GM12878 (cell line): Measurements from ENCODE around the gene GALNTL6. TPM values are rescaled to one million over a fixed set of nuclear protein-coding genes. Genes with fewer than 3 reads are reported as not detected.

Source experiments
- ATAC-seq: fragments of 200-7000 bp; cut with Tn5 transposase; 3 replicates; pipeline ENCODE4 v1.9.1; 2020; ENCODE audit warnings: mild to moderate bottlenecking, moderate library complexity
- BruUV-seq: library from RNA; stranded (reverse); fragments of 400-500 nt; replicated peaks from 2 replicates; lab custom pipeline; 2021; lab: Mats Ljungman, UMichigan
- CTCF ChIA-PET: fragments of 300-600 bp; sonication (Branson Sonifier 250); formaldehyde crosslinking; extraction: SDS; loops from one replicate; lab custom pipeline; 2021; ENCODE audit warnings: inconsistent platforms; lab: Yijun Ruan, JAX
- POLR2A ChIA-PET: fragments of 350-600 bp; formaldehyde crosslinking; extraction: SDS; loops from one replicate; lab custom pipeline; 2021; ENCODE audit warnings: inconsistent platforms; lab: Charles Lee
- RAD21 ChIA-PET: fragments of 300-600 bp; sonication (Branson Sonifier 250); formaldehyde crosslinking; loops from one replicate; lab custom pipeline; 2023; ENCODE audit warnings: antibody characterized with exemption; ENCODE audit not compliant: unreplicated experiment; lab: Charles Lee
- SMC1A ChIA-PET: fragments of 300-600 bp; sonication (Branson Sonifier 250); formaldehyde crosslinking; loops from one replicate; lab custom pipeline; 2023; ENCODE audit not compliant: unreplicated experiment, uncharacterized antibody; lab: Charles Lee
- DNase-seq: peaks from one replicate; pipeline ENCODE4 v3.0.0-alpha.2; 2011; ENCODE audit warnings: low read depth, low spot score
- FAIRE-seq: peaks from 3 replicates; lab custom pipeline; 2011; peaks lifted over from hg19 to GRCh38; lab: Jason Lieb, UNC
- H2AFZ ChIP-seq: 2 replicates; pipeline ENCODE4 v1.6.0; 2011; ENCODE audit warnings: low read depth, low read length, control low read depth; ENCODE audit not compliant: control insufficient read depth
- H3K27ac ChIP-seq: 2 replicates; pipeline ENCODE4 v1.5.1; 2011; ENCODE audit warnings: control low read depth; ENCODE audit not compliant: control insufficient read depth, insufficient read depth
- H3K27me3 ChIP-seq, 2 experiments: replicated peaks in 1 of 2; 2 replicates each; pipeline versions ENCODE4 v1.6.0 to v1.6.1; 2011; ENCODE audit warnings: low read length in 1 of 2; ENCODE audit not compliant: control insufficient read depth in 2 of 2, insufficient read depth in 2 of 2
- H3K36me3 ChIP-seq, 2 experiments: 2 replicates each; pipeline ENCODE4 v1.5.1; 2011; ENCODE audit warnings: low read length in 1 of 2; ENCODE audit not compliant: control insufficient read depth in 2 of 2, insufficient read depth in 2 of 2
- H3K4me1 ChIP-seq: 2 replicates; pipeline ENCODE4 v1.6.1; 2011; ENCODE audit warnings: mild to moderate bottlenecking, low read length, moderate library complexity, mixed read lengths; ENCODE audit not compliant: control insufficient read depth, insufficient read depth
- H3K4me2 ChIP-seq: 2 replicates; pipeline ENCODE4 v1.6.0; 2011; ENCODE audit warnings: control low read depth; ENCODE audit not compliant: control insufficient read depth, insufficient read depth
- H3K4me3 ChIP-seq: fragments of 200-600 bp; sonication (generic); 2 replicates; pipeline ENCODE4 v1.5.1; 2016
- H3K79me2 ChIP-seq: 2 replicates; pipeline ENCODE4 v1.6.0; 2011; ENCODE audit warnings: low read length; ENCODE audit not compliant: control insufficient read depth, insufficient read depth
- H3K9ac ChIP-seq: 2 replicates; pipeline ENCODE4 v1.8.0; 2011; ENCODE audit warnings: low read length, control low read depth, mixed read lengths; ENCODE audit not compliant: control insufficient read depth, insufficient read depth
- H3K9me3 ChIP-seq: replicated peaks from 3 replicates; pipeline ENCODE4 v1.5.1; 2011; ENCODE audit warnings: mild to moderate bottlenecking, low read length; ENCODE audit not compliant: control insufficient read depth, insufficient read depth
- H4K20me1 ChIP-seq: 2 replicates; pipeline ENCODE4 v1.6.0; 2011; ENCODE audit not compliant: control insufficient read depth, insufficient read depth
- ASH2L ChIP-seq: fragments of 300-600, 200-600 bp; sonication (generic); IDR thresholded peaks from 2 replicates; pipeline ENCODE4 v1.6.1; 2017; ENCODE audit warnings: low read depth, mild to moderate bottlenecking, borderline replicate concordance
- BCLAF1 ChIP-seq: fragments of 450-650 bp; IDR thresholded peaks from 2 replicates; pipeline ENCODE4 v1.6.1; 2017; ENCODE audit warnings: antibody characterized with exemption, mild to moderate bottlenecking, moderate library complexity
- CHD1 ChIP-seq: IDR thresholded peaks from 2 replicates; pipeline ENCODE4 v1.6.1; 2012; ENCODE audit warnings: low read depth, low read length, improper control_type of control experiment
- CREB1 ChIP-seq: IDR thresholded peaks from 2 replicates; pipeline ENCODE4 v1.6.1; 2012; ENCODE audit warnings: low read depth, mild to moderate bottlenecking, inconsistent platforms
- FOXM1 ChIP-seq: IDR thresholded peaks from 2 replicates; pipeline ENCODE4 v1.6.1; 2012; ENCODE audit warnings: low read depth, mild to moderate bottlenecking, inconsistent platforms, low read length, moderate library complexity
- MLLT1 ChIP-seq: fragments of 450-650 bp; IDR thresholded peaks from 2 replicates; pipeline ENCODE4 v1.6.1; 2016; ENCODE audit warnings: mild to moderate bottlenecking
- NR2F1 ChIP-seq: fragments of 450-650 bp; conservative IDR thresholded peaks from 2 replicates; pipeline ENCODE4 v1.6.1; 2017; ENCODE audit warnings: mild to moderate bottlenecking
- PML ChIP-seq: IDR thresholded peaks from 2 replicates; pipeline ENCODE4 v1.6.1; 2012; ENCODE audit warnings: low read length, inconsistent platforms
- ZBTB4 ChIP-seq: fragments of 450-650 bp; formaldehyde crosslinking; IDR thresholded peaks from 2 replicates; pipeline ENCODE4 v1.4.0; 2022; ENCODE audit warnings: mild to moderate bottlenecking, moderate library complexity
- ZZZ3 ChIP-seq: IDR thresholded peaks from 2 replicates; pipeline ENCODE4 v1.6.1; 2011; ENCODE audit warnings: low read depth; ENCODE audit not compliant: control insufficient read depth, insufficient read length
- WGBS: methylation state at CpG from one replicate; pipeline ENCODE4 v1.1.6; 2016; ENCODE audit warnings: low lambda C conversion rate; ENCODE audit not compliant: insufficient replicate concordance, insufficient coverage; ENCODE audit errors: missing lambda C conversion rate; 5-methylcytosine and 5-hydroxymethylcytosine counted together
- in situ Hi-C: fragments of 300-500 bp; cut with MboI; formaldehyde crosslinking; loops from 9 replicates; pipeline ENCODE4 v1.14.3; 2018; ENCODE audit warnings: mixed read lengths
- intact Hi-C: fragments of 100-400 bp; cut with micrococcal nuclease; formaldehyde crosslinking; loops from one replicate; pipeline ENCODE4 v1.14.2; 2022; ENCODE audit not compliant: unreplicated experiment
- polyA plus RNA-seq, 11 experiments: library from polyadenylated mRNA; depleted of rRNA in 4 of 11; unstranded in 6 of 11; stranded (reverse) in 5 of 11; fragments of >200 nt; fragmentation: Nextera tagmentation in 4 of 11; fragmentation: Illumina TruSeq in 1 of 11; extraction: Ambion mirVana in 4 of 11; extraction: Trizol in 1 of 11; gene quantifications; 1 replicate in 1 of 11; 2 replicates in 10 of 11; pipeline versions ENCODE4 v1.2.1 to v1.2.3, GENCODE V29; 2011 to 2016; ENCODE audit warnings: inconsistent platforms in 2 of 11, missing spikeins in 2 of 11, low read depth in 1 of 11
- total RNA-seq, 4 experiments: library from RNA; depleted of rRNA in 3 of 4; stranded (reverse); fragments of >200 nt in 3 of 4; fragmentation: Illumina TruSeq in 1 of 4; extraction: Trizol in 1 of 4; gene quantifications; 2 replicates each; pipeline versions ENCODE4 v1.2.1 to v1.2.3, GENCODE V29; 2013 to 2021

GALNTL6 gene
- total and polyA plus RNA-seq, 10 of the 15 experiments (the other 5 are each of a cell fraction or from before 2014, with no cell fraction given): 0.01 to 0.29 TPM; not detected in 8

DNA sequence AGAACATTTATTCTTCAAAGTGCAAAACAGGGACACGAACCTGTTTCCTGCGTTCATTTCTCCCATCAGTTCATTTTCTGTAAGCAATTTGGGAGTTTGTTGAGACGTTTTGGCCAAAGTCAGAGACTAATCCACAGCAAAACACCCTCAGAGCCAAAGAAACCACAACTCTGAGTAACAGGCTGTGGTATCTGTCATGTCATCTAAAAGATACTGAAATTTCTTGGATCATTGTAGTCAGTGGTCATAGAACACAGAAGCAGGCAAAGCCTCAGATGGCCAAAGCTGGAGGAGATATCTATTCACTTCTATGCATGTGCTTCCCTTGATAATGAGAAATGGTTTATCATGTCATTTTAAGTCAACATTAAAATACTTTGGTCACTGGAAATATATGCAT, 869.8 kb downstream of the GALNTL6 start:
- DNase-seq: no peak
- H3K4me3 ChIP-seq: no peak overlapping the region
- CTCF ChIA-PET: interaction anchor here (1.0 kb wide), 1 partner anchor 18 kb away, joined by 3 read pairs; no protein-coding TSS in a partner anchor
- no peak overlapping the region for H3K9ac ChIP-seq
- no peaks in the 10 kb centered on the region for H3K27me3 ChIP-seq
- H2AFZ ChIP-seq: no peak overlapping the region
- RAD21 ChIA-PET: no interaction called here
- in situ Hi-C loops: no loop called here
- TF ChIP-seq ASH2L: no peak
- TF ChIP-seq ZBTB4 (CRISPR knock-in tag): no peak
- TF ChIP-seq NR2F1: no peak
- TF ChIP-seq BCLAF1: no peak
- TF ChIP-seq MLLT1: no peak
- TF ChIP-seq PML: no peak
- no peak for TF ChIP-seq FOXM1
- no peak for TF ChIP-seq ZZZ3
- no peak for TF ChIP-seq CHD1
- TF ChIP-seq CREB1: no peak
- no peak for FAIRE-seq
- SMC1A ChIA-PET: no interaction called here
- no peaks in the 10 kb centered on the region for H4K20me1 ChIP-seq
- POLR2A ChIA-PET: no interaction called here
- intact Hi-C loops: no loop called here
- ATAC-seq: no peak
- no TSS peak for BruUV-seq
- 24% methylated on average over 3 of the region's 3 CpGs for WGBS
- H3K27ac ChIP-seq: no peak overlapping the region
- H3K79me2 ChIP-seq: no peaks in the 10 kb centered on the region
- no peaks in the 10 kb centered on the region for H3K36me3 ChIP-seq
- H3K4me1 ChIP-seq: no peaks in the 10 kb centered on the region
- H3K9me3 ChIP-seq: no peaks in the 10 kb centered on the region
- H3K4me2 ChIP-seq: no peak overlapping the region
